Measurements from ENCODE around the gene LSM4.

LSM4 gene

GRCh38 chr19:18311502-18312091 lies 11.3 kb downstream of the LSM4 start:
- in situ Hi-C loops (cut with MboI; ENCODE audit: low pct_unique_long_range_greater_than_20kb, low sequenced_read_pairs, unreplicated experiment) = no loop called here
- DNase-seq (ENCODE audit: low spot score) = peak; percentile 7
- TF ChIP-seq CTCF (IDR thresholded peaks at IDR 0.05; ENCODE audit: extremely low read depth, insufficient read depth, missing control alignments) = no peak

- peak; percentile 18 for DNase-seq (ENCODE audit: low spot score)
- no peak for TF ChIP-seq CTCF (IDR thresholded peaks at IDR 0.05; ENCODE audit: extremely low read depth, insufficient read depth, missing control alignments)
- in situ Hi-C loops (cut with MboI; ENCODE audit: low pct_unique_long_range_greater_than_20kb, low sequenced_read_pairs, unreplicated experiment) = no loop called here
Observed at GRCh38 chr19:18310966-18311365, 11.9 kb downstream of the LSM4 start.

- peak; percentile 10 for DNase-seq (ENCODE audit: low spot score)
- in situ Hi-C loops (cut with MboI; ENCODE audit: low pct_unique_long_range_greater_than_20kb, low sequenced_read_pairs, unreplicated experiment) = no loop called here
- no peak for TF ChIP-seq CTCF (IDR thresholded peaks at IDR 0.05; ENCODE audit: extremely low read depth, insufficient read depth, missing control alignments)
Observed at GRCh38 chr19:18310118-18310909, 12.6 kb downstream of the LSM4 start.

GRCh38 chr19:18309525-18310064 lies 13.3 kb downstream of the LSM4 start:
- in situ Hi-C loops (cut with MboI; ENCODE audit: low pct_unique_long_range_greater_than_20kb, low sequenced_read_pairs, unreplicated experiment) = no loop called here
- TF ChIP-seq CTCF (IDR thresholded peaks at IDR 0.05; ENCODE audit: extremely low read depth, insufficient read depth, missing control alignments) = no peak
- DNase-seq (ENCODE audit: low spot score) = peak; percentile 8

- in situ Hi-C loops (cut with MboI; ENCODE audit: low pct_unique_long_range_greater_than_20kb, low sequenced_read_pairs, unreplicated experiment) = no loop called here
- TF ChIP-seq CTCF (IDR thresholded peaks at IDR 0.05; ENCODE audit: extremely low read depth, insufficient read depth, missing control alignments) = no peak
Observed at GRCh38 chr19:18308948-18309325, 13.9 kb downstream of the LSM4 start.

GRCh38 chr19:18308051-18308947 lies 14.6 kb downstream of the LSM4 start:
- TF ChIP-seq CTCF (IDR thresholded peaks at IDR 0.05; ENCODE audit: extremely low read depth, insufficient read depth, missing control alignments) = no peak
- peak; percentile 14 for DNase-seq (ENCODE audit: low spot score)
- in situ Hi-C loops (cut with MboI; ENCODE audit: low pct_unique_long_range_greater_than_20kb, low sequenced_read_pairs, unreplicated experiment) = no loop called here

More at GRCh38 chr19:18308948-18309325, 13.9 kb downstream of the LSM4 start:
- DNase-seq (ENCODE audit: low spot score) = no peak

Measured in GM13977 (cell line).